Type B pancreatic cell (in vitro differentiated cells): ENCODE measurements around the gene CXADR. TPM values are rescaled to one million over a fixed set of nuclear protein-coding genes. Genes with fewer than 3 reads are reported as not detected.
"Not testable (repeated sequence)": the region's sequence is repeated elsewhere in the genome, so short reads cannot be mapped to it uniquely, and the experiment has no call there.

Experiments used
- DNase-seq: peaks from one replicate; pipeline ENCODE4 v3.0.0; 2021; ENCODE audit warnings: mixed read lengths; ENCODE audit not compliant: unreplicated experiment; ENCODE audit errors: extremely low spot score
- H3K27ac Mint-ChIP-seq: 2 replicates; pipeline ENCODE4 v1.8.0; 2021; ENCODE audit warnings: mild to moderate bottlenecking, mixed read lengths
- H3K27me3 Mint-ChIP-seq: 2 replicates; pipeline ENCODE4 v1.8.0; 2021; ENCODE audit warnings: mixed read lengths
- H3K36me3 Mint-ChIP-seq: 2 replicates; pipeline ENCODE4 v1.8.0; 2021; ENCODE audit warnings: mixed read lengths
- H3K4me1 Mint-ChIP-seq: one replicate; pipeline ENCODE4 v1.8.0; 2021; ENCODE audit warnings: mixed read lengths; ENCODE audit not compliant: unreplicated experiment
- H3K4me3 Mint-ChIP-seq: 2 replicates; pipeline ENCODE4 v1.8.0; 2021; ENCODE audit warnings: mild to moderate bottlenecking, mixed read lengths
- H3K9me3 Mint-ChIP-seq: 2 replicates; pipeline ENCODE4 v1.8.0; 2021; ENCODE audit warnings: mixed read lengths
- total RNA-seq: library from RNA; stranded (reverse); gene quantifications from 2 replicates; pipeline ENCODE4 v1.2.1, GENCODE V29; 2021; ENCODE audit warnings: low replicate concordance
- TF ChIP-seq, protein P1 (sequence below): fragments of 200-600 bp; sonication (generic); conservative IDR thresholded peaks from 2 replicates; pipeline ENCODE4 v1.5.0; 2021; ENCODE audit warnings: antibody characterized with exemption, mild to moderate bottlenecking

CXADR gene
- total RNA-seq, 1 donor from 2014 or later, result 47.3 TPM

- peaks cover 10% of the 10 kb centered on the region for H3K4me1 Mint-ChIP-seq
- no peaks in the 10 kb centered on the region for H3K9me3 Mint-ChIP-seq
- no peak for DNase-seq
- no peak overlapping the region for H3K4me3 Mint-ChIP-seq
- no peaks in the 10 kb centered on the region for H3K27me3 Mint-ChIP-seq
- H3K27ac Mint-ChIP-seq, result no peak overlapping the region
- TF ChIP-seq, protein P1, sequence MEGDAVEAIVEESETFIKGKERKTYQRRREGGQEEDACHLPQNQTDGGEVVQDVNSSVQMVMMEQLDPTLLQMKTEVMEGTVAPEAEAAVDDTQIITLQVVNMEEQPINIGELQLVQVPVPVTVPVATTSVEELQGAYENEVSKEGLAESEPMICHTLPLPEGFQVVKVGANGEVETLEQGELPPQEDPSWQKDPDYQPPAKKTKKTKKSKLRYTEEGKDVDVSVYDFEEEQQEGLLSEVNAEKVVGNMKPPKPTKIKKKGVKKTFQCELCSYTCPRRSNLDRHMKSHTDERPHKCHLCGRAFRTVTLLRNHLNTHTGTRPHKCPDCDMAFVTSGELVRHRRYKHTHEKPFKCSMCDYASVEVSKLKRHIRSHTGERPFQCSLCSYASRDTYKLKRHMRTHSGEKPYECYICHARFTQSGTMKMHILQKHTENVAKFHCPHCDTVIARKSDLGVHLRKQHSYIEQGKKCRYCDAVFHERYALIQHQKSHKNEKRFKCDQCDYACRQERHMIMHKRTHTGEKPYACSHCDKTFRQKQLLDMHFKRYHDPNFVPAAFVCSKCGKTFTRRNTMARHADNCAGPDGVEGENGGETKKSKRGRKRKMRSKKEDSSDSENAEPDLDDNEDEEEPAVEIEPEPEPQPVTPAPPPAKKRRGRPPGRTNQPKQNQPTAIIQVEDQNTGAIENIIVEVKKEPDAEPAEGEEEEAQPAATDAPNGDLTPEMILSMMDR, result no peak
- peaks cover 3% of the 10 kb centered on the region for H3K36me3 Mint-ChIP-seq
Observed at GRCh38 chr21:17469727-17470126, 43.1 kb upstream of the CXADR start.

DNA sequence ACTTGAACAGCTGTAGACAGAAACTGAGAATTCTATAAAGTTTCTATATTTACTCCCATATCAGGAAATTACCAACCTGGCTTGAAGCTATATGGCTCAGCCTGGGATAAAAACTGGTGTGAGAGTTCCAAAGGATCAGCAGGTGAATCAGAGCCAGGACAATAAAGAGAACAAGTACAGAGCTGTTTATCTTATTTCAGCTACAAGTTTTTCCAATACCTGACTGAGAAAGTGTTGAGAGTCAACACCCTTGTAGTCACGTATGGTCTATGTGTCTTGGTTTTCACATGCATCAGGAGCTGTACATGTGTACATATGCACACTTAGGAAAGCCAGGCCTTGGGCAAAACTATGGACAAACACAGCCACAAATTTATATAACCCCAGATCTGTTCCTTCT lies 40.7 kb upstream of the CXADR start:
- Mint-ChIP-seq H3K27ac (no peak overlapping the region), H3K4me1 (peaks cover 10% of the 10 kb centered on the region), H3K27me3 (no peaks in the 10 kb centered on the region), H3K9me3 (no peaks in the 10 kb centered on the region), H3K4me3 (no peak overlapping the region), H3K36me3 (peaks cover 3% of the 10 kb centered on the region)
- no peak for DNase-seq
- TF ChIP-seq, protein P1, result no peak

- Mint-ChIP-seq H3K4me3 (no peak overlapping the region), H3K27me3 (no peaks in the 10 kb centered on the region), H3K4me1 (peaks cover 4% of the 10 kb centered on the region), H3K9me3 (no peaks in the 10 kb centered on the region), H3K27ac (no peak overlapping the region), H3K36me3 (peaks cover 3% of the 10 kb centered on the region)
- DNase-seq, result no peak
- TF ChIP-seq, protein P1, result no peak
Observed at GRCh38 chr21:17472592-17473271, 40.1 kb upstream of the CXADR start.

DNA sequence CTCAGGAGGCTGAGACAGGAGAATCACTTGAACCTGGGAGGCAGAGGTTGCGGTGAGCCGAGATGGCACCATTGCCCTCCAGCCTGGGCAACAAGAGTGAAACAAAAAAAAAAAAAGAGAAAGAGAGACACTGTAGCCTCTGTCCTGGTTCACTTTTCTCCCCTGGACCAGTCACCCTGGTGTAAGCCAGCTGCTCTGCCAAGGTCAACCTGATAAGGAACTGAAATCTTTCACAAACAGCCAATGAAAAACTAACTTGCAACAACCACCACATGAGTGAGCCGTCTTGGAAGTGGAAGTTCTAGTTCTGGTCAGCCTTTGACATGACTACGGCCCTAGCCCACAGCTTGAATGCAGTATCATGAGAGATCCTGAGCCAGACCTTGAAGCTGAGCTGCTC lies 36.8 kb upstream of the CXADR start:
- no peak for DNase-seq
- H3K36me3 Mint-ChIP-seq, result peaks cover 3% of the 10 kb centered on the region
- TF ChIP-seq, protein P1, result no peak
- H3K27me3 Mint-ChIP-seq, result no peaks in the 10 kb centered on the region
- H3K9me3 Mint-ChIP-seq, result no peaks in the 10 kb centered on the region
- H3K4me1 Mint-ChIP-seq, result no peaks in the 10 kb centered on the region
- H3K4me3 Mint-ChIP-seq, result no peak overlapping the region
- H3K27ac Mint-ChIP-seq, result no peak overlapping the region

GRCh38 chr21:17478156-17478555 lies 34.7 kb upstream of the CXADR start:
- not testable (repeated sequence) for H3K9me3 Mint-ChIP-seq, DNase-seq, H3K4me1 Mint-ChIP-seq, H3K27ac Mint-ChIP-seq, H3K36me3 Mint-ChIP-seq, H3K27me3 Mint-ChIP-seq, H3K4me3 Mint-ChIP-seq

DNA sequence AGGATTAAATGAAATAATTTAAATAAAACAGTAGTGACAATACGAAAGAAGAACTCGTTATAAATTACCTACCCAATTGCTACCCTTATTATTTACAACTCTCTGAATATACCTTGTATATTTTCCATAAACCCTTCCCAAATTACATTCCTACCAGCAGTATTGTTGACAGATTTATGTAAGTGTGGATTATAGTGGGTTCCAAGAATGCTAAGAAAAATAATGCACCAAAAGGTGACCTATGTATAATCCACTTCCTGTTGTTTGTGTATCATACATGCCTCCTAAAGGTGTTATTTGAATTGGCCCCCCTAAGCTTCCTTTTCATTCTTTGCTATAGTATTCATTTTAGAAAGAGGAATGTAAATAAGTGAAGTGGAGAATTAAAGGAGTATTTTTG lies 33.2 kb upstream of the CXADR start:
- TF ChIP-seq, protein P1, result no peak
- H3K27ac Mint-ChIP-seq, result no peak overlapping the region
- H3K9me3 Mint-ChIP-seq, result no peaks in the 10 kb centered on the region
- H3K36me3 Mint-ChIP-seq, result no peaks in the 10 kb centered on the region
- no peak for DNase-seq
- H3K27me3 Mint-ChIP-seq, result no peaks in the 10 kb centered on the region
- H3K4me1 Mint-ChIP-seq, result no peaks in the 10 kb centered on the region
- H3K4me3 Mint-ChIP-seq, result no peak overlapping the region
